Tibial nerve (tissue), 3 donors: ENCODE results near the gene SLC35G2.

Experiments used
- CTCF ChIP-seq, 5 experiments: fragments of 200-600 bp in 3 of 5; fragments of 450-650 bp in 2 of 5; sonication (generic) in 3 of 5; IDR thresholded peaks; one replicate each; pipeline ENCODE4 v1.5.1; 2016 to 2019; ENCODE audit warnings: antibody characterized with exemption in 5 of 5, mild to moderate bottlenecking in 3 of 5, moderate library complexity in 2 of 5
- POLR2A ChIP-seq, 2 donors: fragments of 450-650 bp; IDR thresholded peaks; one replicate each; pipeline ENCODE4 v1.6.1; 2017; ENCODE audit warnings: antibody characterized with exemption in 2 of 2, mild to moderate bottlenecking in 2 of 2, moderate library complexity in 2 of 2

DNA sequence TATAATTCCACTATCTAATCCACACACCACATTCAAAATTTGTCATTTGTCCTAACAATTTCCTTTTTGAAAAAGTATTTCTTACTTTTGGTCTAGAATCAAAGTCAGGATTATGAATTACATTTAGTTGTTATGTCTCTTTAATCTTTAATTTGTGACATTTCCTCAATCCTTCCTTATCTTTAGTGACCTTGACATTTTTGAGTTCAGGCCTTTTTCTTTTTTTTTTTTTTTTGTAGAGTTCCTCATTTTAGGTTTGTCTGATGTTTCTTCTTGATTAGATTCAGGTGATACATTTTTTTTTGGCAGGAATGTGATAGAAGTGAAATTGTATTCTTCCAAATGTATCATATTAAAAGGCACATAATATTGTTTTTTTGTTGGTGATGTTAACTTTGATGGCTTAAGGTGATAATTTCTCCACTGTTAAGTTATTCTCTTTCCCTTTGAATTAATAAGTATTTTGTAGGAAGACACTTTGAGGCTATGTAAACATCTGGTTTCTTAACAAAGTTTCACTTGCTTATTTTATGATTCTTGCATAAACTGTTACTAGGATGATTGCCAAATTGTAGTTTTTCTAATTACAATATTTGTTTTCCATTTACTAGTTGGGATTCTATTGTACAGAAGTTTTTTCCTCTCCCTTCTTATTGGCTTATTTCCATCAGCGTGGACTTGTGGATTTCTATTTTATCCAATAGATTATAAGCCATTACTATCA is 16.3 kb downstream of the SLC35G2 start:
- TF ChIP-seq CTCF (IDR thresholded peaks at IDR 0.05) (no peak), POLR2A (IDR thresholded peaks at IDR 0.05) (no peak)
